GM12878 (cell line): Measurements from ENCODE around the gene EFCAB11. TPM values are rescaled to one million over a fixed set of nuclear protein-coding genes. Genes with fewer than 3 reads are reported as not detected.

Source experiments
- ATAC-seq: fragments of 200-7000 bp; cut with Tn5 transposase; 3 replicates; pipeline ENCODE4 v1.9.1; 2020; ENCODE audit warnings: mild to moderate bottlenecking, moderate library complexity
- BruUV-seq: library from RNA; stranded (reverse); fragments of 400-500 nt; replicated peaks from 2 replicates; lab custom pipeline; 2021; lab: Mats Ljungman, UMichigan
- CTCF ChIA-PET: fragments of 300-600 bp; sonication (Branson Sonifier 250); formaldehyde crosslinking; extraction: SDS; loops from one replicate; lab custom pipeline; 2021; ENCODE audit warnings: inconsistent platforms; lab: Yijun Ruan, JAX
- POLR2A ChIA-PET: fragments of 350-600 bp; formaldehyde crosslinking; extraction: SDS; loops from one replicate; lab custom pipeline; 2021; ENCODE audit warnings: inconsistent platforms; lab: Charles Lee
- RAD21 ChIA-PET: fragments of 300-600 bp; sonication (Branson Sonifier 250); formaldehyde crosslinking; loops from one replicate; lab custom pipeline; 2023; ENCODE audit warnings: antibody characterized with exemption; ENCODE audit not compliant: unreplicated experiment; lab: Charles Lee
- SMC1A ChIA-PET: fragments of 300-600 bp; sonication (Branson Sonifier 250); formaldehyde crosslinking; loops from one replicate; lab custom pipeline; 2023; ENCODE audit not compliant: unreplicated experiment, uncharacterized antibody; lab: Charles Lee
- DNase-seq: peaks from one replicate; pipeline ENCODE4 v3.0.0-alpha.2; 2011; ENCODE audit warnings: low read depth, low spot score
- FAIRE-seq: peaks from 3 replicates; lab custom pipeline; 2011; peaks lifted over from hg19 to GRCh38; lab: Jason Lieb, UNC
- H2AFZ ChIP-seq: 2 replicates; pipeline ENCODE4 v1.6.0; 2011; ENCODE audit warnings: low read depth, low read length, control low read depth; ENCODE audit not compliant: control insufficient read depth
- H3K27ac ChIP-seq: 2 replicates; pipeline ENCODE4 v1.5.1; 2011; ENCODE audit warnings: control low read depth; ENCODE audit not compliant: control insufficient read depth, insufficient read depth
- H3K27me3 ChIP-seq, 2 experiments: replicated peaks in 1 of 2; 2 replicates each; pipeline versions ENCODE4 v1.6.0 to v1.6.1; 2011; ENCODE audit warnings: low read length in 1 of 2; ENCODE audit not compliant: control insufficient read depth in 2 of 2, insufficient read depth in 2 of 2
- H3K36me3 ChIP-seq, 2 experiments: 2 replicates each; pipeline ENCODE4 v1.5.1; 2011; ENCODE audit warnings: low read length in 1 of 2; ENCODE audit not compliant: control insufficient read depth in 2 of 2, insufficient read depth in 2 of 2
- H3K4me1 ChIP-seq: 2 replicates; pipeline ENCODE4 v1.6.1; 2011; ENCODE audit warnings: mild to moderate bottlenecking, low read length, moderate library complexity, mixed read lengths; ENCODE audit not compliant: control insufficient read depth, insufficient read depth
- H3K4me2 ChIP-seq: 2 replicates; pipeline ENCODE4 v1.6.0; 2011; ENCODE audit warnings: control low read depth; ENCODE audit not compliant: control insufficient read depth, insufficient read depth
- H3K4me3 ChIP-seq: fragments of 200-600 bp; sonication (generic); 2 replicates; pipeline ENCODE4 v1.5.1; 2016
- H3K79me2 ChIP-seq: 2 replicates; pipeline ENCODE4 v1.6.0; 2011; ENCODE audit warnings: low read length; ENCODE audit not compliant: control insufficient read depth, insufficient read depth
- H3K9ac ChIP-seq: 2 replicates; pipeline ENCODE4 v1.8.0; 2011; ENCODE audit warnings: low read length, control low read depth, mixed read lengths; ENCODE audit not compliant: control insufficient read depth, insufficient read depth
- H3K9me3 ChIP-seq: replicated peaks from 3 replicates; pipeline ENCODE4 v1.5.1; 2011; ENCODE audit warnings: mild to moderate bottlenecking, low read length; ENCODE audit not compliant: control insufficient read depth, insufficient read depth
- H4K20me1 ChIP-seq: 2 replicates; pipeline ENCODE4 v1.6.0; 2011; ENCODE audit not compliant: control insufficient read depth, insufficient read depth
- CHD1 ChIP-seq: IDR thresholded peaks from 2 replicates; pipeline ENCODE4 v1.6.1; 2012; ENCODE audit warnings: low read depth, low read length, improper control_type of control experiment
- POLR2A ChIP-seq: IDR thresholded peaks from 2 replicates; pipeline ENCODE4 v1.6.1; 2011; ENCODE audit warnings: low read depth, mild to moderate bottlenecking, low read length
- SMAD5 ChIP-seq: IDR thresholded peaks from 2 replicates; pipeline ENCODE4 v1.6.1; 2016; ENCODE audit warnings: antibody characterized with exemption, low read depth
- STAT1 ChIP-seq: fragments of 450-650 bp; conservative IDR thresholded peaks from 2 replicates; pipeline ENCODE4 v1.6.1; 2014; ENCODE audit warnings: antibody characterized with exemption, mild to moderate bottlenecking
- WGBS: methylation state at CpG from one replicate; pipeline ENCODE4 v1.1.6; 2016; ENCODE audit warnings: low lambda C conversion rate; ENCODE audit not compliant: insufficient replicate concordance, insufficient coverage; ENCODE audit errors: missing lambda C conversion rate; 5-methylcytosine and 5-hydroxymethylcytosine counted together
- in situ Hi-C: fragments of 300-500 bp; cut with MboI; formaldehyde crosslinking; loops from 9 replicates; pipeline ENCODE4 v1.14.3; 2018; ENCODE audit warnings: mixed read lengths
- intact Hi-C: fragments of 100-400 bp; cut with micrococcal nuclease; formaldehyde crosslinking; loops from one replicate; pipeline ENCODE4 v1.14.2; 2022; ENCODE audit not compliant: unreplicated experiment
- polyA plus RNA-seq, 11 experiments: library from polyadenylated mRNA; depleted of rRNA in 4 of 11; unstranded in 6 of 11; stranded (reverse) in 5 of 11; fragments of >200 nt; fragmentation: Nextera tagmentation in 4 of 11; fragmentation: Illumina TruSeq in 1 of 11; extraction: Ambion mirVana in 4 of 11; extraction: Trizol in 1 of 11; gene quantifications; 1 replicate in 1 of 11; 2 replicates in 10 of 11; pipeline versions ENCODE4 v1.2.1 to v1.2.3, GENCODE V29; 2011 to 2016; ENCODE audit warnings: inconsistent platforms in 2 of 11, missing spikeins in 2 of 11, low read depth in 1 of 11
- total RNA-seq, 4 experiments: library from RNA; depleted of rRNA in 3 of 4; stranded (reverse); fragments of >200 nt in 3 of 4; fragmentation: Illumina TruSeq in 1 of 4; extraction: Trizol in 1 of 4; gene quantifications; 2 replicates each; pipeline versions ENCODE4 v1.2.1 to v1.2.3, GENCODE V29; 2013 to 2021
- TF ChIP-seq, protein P1 (sequence below): fragments of 450-650 bp; IDR thresholded peaks from 2 replicates; pipeline ENCODE4 v1.6.1; 2017; ENCODE audit warnings: mild to moderate bottlenecking, moderate library complexity
- TF ChIP-seq, protein P2 (sequence below): IDR thresholded peaks from 2 replicates; pipeline ENCODE4 v1.6.1; 2012; ENCODE audit warnings: mild to moderate bottlenecking, low read depth, low read length

EFCAB11 gene
- total and polyA plus RNA-seq, 10 of the 15 experiments (the other 5 are each of a cell fraction or from before 2014, with no cell fraction given): 8.6 to 37.4 (median 18.0) TPM

DNA sequence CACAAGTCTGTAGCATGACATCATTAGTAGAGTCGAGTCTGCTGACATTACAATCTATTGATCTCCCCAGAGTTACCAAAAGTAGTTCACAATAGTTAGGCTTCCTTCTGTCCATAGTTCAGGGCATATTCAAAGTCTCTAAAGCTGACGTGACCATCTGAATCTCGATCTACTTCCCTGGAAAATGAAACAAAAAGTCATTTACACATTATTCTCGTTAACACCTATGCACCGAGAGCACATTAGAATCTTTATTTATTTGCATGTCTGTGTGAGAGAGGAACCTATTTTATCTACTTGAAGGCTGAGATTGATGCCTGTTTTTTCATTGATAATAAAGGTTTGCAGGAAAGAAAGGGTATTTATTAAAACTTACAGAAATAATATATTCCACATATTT, 157.4 kb downstream of the EFCAB11 start (continued):
- TF ChIP-seq SMAD5: no peak
- TF ChIP-seq, protein P1, sequence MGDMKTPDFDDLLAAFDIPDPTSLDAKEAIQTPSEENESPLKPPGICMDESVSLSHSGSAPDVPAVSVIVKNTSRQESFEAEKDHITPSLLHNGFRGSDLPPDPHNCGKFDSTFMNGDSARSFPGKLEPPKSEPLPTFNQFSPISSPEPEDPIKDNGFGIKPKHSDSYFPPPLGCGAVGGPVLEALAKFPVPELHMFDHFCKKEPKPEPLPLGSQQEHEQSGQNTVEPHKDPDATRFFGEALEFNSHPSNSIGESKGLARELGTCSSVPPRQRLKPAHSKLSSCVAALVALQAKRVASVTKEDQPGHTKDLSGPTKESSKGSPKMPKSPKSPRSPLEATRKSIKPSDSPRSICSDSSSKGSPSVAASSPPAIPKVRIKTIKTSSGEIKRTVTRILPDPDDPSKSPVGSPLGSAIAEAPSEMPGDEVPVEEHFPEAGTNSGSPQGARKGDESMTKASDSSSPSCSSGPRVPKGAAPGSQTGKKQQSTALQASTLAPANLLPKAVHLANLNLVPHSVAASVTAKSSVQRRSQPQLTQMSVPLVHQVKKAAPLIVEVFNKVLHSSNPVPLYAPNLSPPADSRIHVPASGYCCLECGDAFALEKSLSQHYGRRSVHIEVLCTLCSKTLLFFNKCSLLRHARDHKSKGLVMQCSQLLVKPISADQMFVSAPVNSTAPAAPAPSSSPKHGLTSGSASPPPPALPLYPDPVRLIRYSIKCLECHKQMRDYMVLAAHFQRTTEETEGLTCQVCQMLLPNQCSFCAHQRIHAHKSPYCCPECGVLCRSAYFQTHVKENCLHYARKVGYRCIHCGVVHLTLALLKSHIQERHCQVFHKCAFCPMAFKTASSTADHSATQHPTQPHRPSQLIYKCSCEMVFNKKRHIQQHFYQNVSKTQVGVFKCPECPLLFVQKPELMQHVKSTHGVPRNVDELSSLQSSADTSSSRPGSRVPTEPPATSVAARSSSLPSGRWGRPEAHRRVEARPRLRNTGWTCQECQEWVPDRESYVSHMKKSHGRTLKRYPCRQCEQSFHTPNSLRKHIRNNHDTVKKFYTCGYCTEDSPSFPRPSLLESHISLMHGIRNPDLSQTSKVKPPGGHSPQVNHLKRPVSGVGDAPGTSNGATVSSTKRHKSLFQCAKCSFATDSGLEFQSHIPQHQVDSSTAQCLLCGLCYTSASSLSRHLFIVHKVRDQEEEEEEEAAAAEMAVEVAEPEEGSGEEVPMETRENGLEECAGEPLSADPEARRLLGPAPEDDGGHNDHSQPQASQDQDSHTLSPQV: no peak
- no peak for TF ChIP-seq STAT1
- TF ChIP-seq POLR2A: no peak
- TF ChIP-seq CHD1: no peak

DNA sequence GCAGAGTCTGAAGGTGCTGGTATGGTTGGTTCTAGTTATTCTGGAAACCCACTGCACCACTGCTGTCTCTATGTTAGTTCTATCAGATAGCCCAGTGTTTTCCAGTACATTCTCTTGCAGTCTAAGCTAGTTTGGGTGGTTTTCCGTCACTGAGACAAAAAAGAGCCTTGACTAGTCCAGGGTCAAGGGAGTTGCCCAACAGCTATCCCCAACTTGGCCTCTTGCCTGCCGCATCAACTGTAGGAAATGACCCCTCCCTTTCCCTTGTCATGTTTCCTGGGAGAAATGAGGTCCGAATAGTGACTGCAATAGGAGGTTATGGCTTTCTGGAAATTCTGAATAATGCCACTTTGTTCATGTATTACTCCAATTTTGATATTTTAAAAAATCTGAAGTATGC, 160.4 kb downstream of the EFCAB11 start:
- no peak for DNase-seq
- no peaks in the 10 kb centered on the region for H4K20me1 ChIP-seq
- no TSS peak for BruUV-seq
- no peak overlapping the region for H3K4me2 ChIP-seq
- 93% methylated on average over 3 of the region's 3 CpGs for WGBS
- H3K9me3 ChIP-seq: no peaks in the 10 kb centered on the region
- in situ Hi-C loops: no loop called here
- ChIA-PET CTCF (interaction anchor here (0.6 kb wide), 1 partner anchor 41 kb away, joined by 6 read pairs; no protein-coding TSS in a partner anchor), POLR2A (no interaction called here), RAD21 (interaction anchor here (0.6 kb wide), 1 partner anchor 1242 kb away, joined by 6 read pairs; no protein-coding TSS in a partner anchor), SMC1A (interaction anchor here (1.7 kb wide), 1 partner anchor 19 kb away, joined by 3 read pairs; no protein-coding TSS in a partner anchor)
- intact Hi-C loops: no loop called here
- no peak for FAIRE-seq
- no peak overlapping the region for H3K9ac ChIP-seq
- no peak for ATAC-seq
- H3K4me1 ChIP-seq: no peaks in the 10 kb centered on the region
- H3K27ac ChIP-seq: no peak overlapping the region
- no peak overlapping the region for H2AFZ ChIP-seq
- H3K27me3 ChIP-seq: no peaks in the 10 kb centered on the region
- no peak for TF ChIP-seq SMAD5
- TF ChIP-seq, protein P2, sequence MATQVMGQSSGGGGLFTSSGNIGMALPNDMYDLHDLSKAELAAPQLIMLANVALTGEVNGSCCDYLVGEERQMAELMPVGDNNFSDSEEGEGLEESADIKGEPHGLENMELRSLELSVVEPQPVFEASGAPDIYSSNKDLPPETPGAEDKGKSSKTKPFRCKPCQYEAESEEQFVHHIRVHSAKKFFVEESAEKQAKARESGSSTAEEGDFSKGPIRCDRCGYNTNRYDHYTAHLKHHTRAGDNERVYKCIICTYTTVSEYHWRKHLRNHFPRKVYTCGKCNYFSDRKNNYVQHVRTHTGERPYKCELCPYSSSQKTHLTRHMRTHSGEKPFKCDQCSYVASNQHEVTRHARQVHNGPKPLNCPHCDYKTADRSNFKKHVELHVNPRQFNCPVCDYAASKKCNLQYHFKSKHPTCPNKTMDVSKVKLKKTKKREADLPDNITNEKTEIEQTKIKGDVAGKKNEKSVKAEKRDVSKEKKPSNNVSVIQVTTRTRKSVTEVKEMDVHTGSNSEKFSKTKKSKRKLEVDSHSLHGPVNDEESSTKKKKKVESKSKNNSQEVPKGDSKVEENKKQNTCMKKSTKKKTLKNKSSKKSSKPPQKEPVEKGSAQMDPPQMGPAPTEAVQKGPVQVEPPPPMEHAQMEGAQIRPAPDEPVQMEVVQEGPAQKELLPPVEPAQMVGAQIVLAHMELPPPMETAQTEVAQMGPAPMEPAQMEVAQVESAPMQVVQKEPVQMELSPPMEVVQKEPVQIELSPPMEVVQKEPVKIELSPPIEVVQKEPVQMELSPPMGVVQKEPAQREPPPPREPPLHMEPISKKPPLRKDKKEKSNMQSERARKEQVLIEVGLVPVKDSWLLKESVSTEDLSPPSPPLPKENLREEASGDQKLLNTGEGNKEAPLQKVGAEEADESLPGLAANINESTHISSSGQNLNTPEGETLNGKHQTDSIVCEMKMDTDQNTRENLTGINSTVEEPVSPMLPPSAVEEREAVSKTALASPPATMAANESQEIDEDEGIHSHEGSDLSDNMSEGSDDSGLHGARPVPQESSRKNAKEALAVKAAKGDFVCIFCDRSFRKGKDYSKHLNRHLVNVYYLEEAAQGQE: no peak
- H3K79me2 ChIP-seq: no peaks in the 10 kb centered on the region
- no peak overlapping the region for H3K4me3 ChIP-seq
- no peaks in the 10 kb centered on the region for H3K36me3 ChIP-seq
